ENCODE measurements around the gene PTPDC1.

Gene PTPDC1, protein sequence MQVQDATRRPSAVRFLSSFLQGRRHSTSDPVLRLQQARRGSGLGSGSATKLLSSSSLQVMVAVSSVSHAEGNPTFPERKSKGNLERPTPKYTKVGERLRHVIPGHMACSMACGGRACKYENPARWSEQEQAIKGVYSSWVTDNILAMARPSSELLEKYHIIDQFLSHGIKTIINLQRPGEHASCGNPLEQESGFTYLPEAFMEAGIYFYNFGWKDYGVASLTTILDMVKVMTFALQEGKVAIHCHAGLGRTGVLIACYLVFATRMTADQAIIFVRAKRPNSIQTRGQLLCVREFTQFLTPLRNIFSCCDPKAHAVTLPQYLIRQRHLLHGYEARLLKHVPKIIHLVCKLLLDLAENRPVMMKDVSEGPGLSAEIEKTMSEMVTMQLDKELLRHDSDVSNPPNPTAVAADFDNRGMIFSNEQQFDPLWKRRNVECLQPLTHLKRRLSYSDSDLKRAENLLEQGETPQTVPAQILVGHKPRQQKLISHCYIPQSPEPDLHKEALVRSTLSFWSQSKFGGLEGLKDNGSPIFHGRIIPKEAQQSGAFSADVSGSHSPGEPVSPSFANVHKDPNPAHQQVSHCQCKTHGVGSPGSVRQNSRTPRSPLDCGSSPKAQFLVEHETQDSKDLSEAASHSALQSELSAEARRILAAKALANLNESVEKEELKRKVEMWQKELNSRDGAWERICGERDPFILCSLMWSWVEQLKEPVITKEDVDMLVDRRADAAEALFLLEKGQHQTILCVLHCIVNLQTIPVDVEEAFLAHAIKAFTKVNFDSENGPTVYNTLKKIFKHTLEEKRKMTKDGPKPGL

GRCh38 chr9:94084314-94084713 lies at the start of gene PTPDC1:
Gene PTPDC1, plus strand, starts transcription at chr9:94084464. Its CDS starts 67 bp downstream, at chr9:94084531.
- no peak for DNase-seq (ENCODE audit: low spot score)

- DNase-seq (ENCODE audit: low spot score): no peak
Observed at GRCh38 chr9:94034511-94034910, 49.8 kb upstream of the PTPDC1 start.

DNA sequence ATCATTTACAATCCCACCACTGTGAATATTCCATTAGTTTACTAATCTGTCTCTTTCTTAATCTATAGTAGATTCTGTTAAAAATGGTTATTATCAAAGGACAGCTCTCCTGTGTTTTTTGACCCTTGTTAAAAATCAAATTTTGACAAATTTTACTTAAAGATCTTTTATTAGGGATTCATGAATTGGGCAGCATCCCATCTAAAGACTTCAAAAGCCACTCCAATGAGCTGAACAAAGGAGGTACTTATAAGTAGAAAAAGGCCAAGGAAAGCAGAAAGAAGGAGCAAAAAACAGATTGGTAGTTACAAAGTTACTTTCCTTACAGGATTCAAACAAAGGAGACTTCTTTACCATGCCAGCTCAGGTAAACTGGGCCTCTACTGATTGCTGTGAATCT lies 44.5 kb upstream of the PTPDC1 start:
- DNase-seq (ENCODE audit: low spot score): no peak

GRCh38 chr9:94042516-94043360 lies 41.5 kb upstream of the PTPDC1 start:
- no peak for DNase-seq (ENCODE audit: low spot score)

DNA sequence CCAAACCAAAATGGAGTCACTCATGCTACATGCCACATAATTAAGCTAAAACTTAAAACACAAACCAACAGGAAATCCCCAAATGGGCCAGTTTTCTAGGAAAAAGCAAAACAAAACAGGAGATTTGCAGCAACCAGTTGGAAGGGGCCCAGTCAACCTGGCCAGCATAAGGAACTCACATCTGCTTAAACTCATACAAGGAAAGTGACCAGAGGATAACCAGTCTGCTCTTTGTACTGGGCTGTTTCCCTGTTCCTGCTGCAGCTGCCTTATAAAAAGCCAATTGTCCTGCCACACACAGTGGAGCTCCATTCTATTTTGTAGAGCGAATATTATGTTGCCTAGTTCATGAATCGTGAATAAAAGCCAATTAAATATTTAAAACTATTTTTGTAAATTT lies 29.5 kb upstream of the PTPDC1 start:
- no peak for DNase-seq (ENCODE audit: low spot score)

- no peak for DNase-seq (ENCODE audit: low spot score)
Observed at GRCh38 chr9:94056442-94056974, 27.8 kb upstream of the PTPDC1 start.

- no peak for DNase-seq (ENCODE audit: low spot score)
Observed at GRCh38 chr9:94057918-94058317, 26.3 kb upstream of the PTPDC1 start.

DNA sequence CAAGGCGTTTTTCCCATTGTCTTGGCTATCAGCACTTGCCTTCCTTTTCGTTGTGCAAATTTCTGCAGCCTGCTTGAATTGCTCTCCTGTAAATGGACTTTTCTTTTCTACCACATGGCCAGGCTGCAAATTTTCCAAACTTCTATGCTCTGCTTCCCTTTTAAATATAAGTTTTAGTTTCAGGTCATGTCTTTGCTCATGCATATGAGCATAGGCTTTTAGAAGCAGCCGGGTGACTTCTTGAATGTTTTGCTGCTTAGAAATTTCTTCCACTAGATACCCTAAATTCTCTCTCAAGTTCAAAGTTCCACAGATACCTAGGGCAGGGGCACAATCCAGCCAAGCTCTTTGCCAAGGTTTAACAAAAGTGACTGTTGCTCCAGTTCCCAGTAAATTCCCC lies 22.4 kb upstream of the PTPDC1 start:
- no peak for DNase-seq (ENCODE audit: low spot score)

- peak; percentile 39 for DNase-seq (ENCODE audit: low spot score)
Observed at GRCh38 chr9:94065535-94065961, 18.7 kb upstream of the PTPDC1 start.

DNA sequence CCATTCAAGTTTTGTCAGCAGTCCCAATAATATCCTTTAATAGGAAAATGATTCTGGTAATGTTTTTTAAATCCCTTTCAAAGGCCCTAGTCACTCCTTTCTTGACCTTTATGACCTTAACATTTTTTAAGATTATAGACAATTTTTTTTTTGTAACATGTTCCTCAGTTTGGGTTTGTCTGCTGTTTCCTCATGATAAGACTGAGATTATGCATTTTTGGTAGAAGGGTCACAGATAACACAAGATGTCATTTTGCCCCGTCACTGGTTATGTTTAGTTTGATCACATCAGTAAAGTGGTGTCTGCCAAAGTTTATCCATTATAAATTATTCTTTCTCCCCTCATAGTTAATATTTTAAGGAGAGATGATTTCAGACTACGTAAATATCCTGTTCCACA lies 16.0 kb upstream of the PTPDC1 start:
- DNase-seq (ENCODE audit: low spot score): no peak

DNA sequence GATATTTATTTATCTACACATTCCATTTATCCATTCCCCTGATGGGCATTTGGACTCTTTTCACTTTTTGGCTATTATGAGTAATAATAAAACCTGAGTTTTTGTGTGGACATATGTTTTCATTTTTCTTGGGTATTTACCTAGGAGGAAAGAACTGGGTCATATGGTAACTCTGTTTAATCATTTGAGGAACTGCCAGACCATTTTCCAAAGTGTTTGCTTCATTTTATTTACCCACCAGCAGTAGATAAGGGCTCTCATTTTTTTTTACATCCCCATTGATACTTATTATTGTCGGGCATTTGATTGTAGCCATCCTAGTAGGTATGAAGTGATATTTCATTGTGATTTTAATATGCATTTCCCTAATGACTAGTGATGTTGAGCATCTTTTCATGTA lies 7.7 kb upstream of the PTPDC1 start:
- no peak for DNase-seq (ENCODE audit: low spot score)

GRCh38 chr9:94078086-94078485 lies 6.2 kb upstream of the PTPDC1 start:
- DNase-seq (ENCODE audit: low spot score): no peak

GRCh38 chr9:94079236-94079635 lies 5.0 kb upstream of the PTPDC1 start:
- DNase-seq (ENCODE audit: low spot score): no peak

- DNase-seq (ENCODE audit: low spot score): no peak
Observed at GRCh38 chr9:94080249-94080648, 4.0 kb upstream of the PTPDC1 start.

- no peak for DNase-seq (ENCODE audit: low spot score)
Observed at GRCh38 chr9:94081435-94081834, 2.8 kb upstream of the PTPDC1 start.

DNA sequence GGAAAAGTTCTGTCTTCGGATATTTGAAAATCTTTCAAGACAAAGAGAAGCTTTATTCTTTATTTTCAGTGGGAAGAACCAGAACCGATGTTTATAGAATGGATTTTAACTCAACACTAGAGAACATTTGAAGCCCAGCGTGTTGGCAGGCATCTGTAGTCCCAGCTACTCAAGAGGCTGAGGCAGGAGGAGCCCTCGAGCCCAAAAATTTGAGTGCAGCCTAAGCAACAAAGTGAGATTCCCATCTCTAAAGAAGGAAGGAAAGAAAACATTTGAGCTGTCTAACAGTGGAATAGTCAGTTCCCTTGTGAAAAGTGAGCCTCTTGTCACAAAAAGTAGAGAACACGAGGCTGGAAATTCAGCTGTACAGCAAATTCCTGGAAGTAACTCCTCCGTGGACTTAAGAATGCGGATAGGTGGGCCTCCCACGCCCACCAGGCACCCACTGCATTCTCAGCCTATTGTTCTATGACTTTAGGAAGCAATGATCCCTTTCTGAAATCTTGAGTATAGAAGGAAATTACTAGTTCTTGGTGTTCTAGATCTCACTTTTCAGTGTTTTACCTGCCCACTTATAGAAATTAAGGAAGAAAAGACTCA lies 2.3 kb upstream of the PTPDC1 start:
- DNase-seq (ENCODE audit: low spot score): no peak

DNA sequence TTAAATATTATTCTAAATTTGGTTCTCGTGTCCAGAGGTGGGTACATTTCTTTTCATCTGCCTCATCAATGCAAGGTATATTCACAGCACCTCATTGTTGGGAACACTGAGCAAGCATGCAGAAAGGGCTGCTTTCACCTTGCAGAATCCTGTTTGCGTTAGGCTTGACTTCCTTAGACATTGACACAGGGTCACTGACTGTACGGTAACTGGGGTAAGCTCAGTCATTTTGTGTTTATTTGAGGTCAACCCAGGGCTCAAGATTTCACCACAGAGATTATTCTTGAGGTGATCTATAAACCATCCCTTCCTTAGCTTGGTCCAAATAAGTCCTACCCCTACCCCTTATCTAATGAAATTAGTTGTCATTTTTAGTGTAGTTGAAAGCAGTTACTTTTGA lies 1.7 kb upstream of the PTPDC1 start:
- no peak for DNase-seq (ENCODE audit: low spot score)

- no peak for DNase-seq (ENCODE audit: low spot score)
Observed at GRCh38 chr9:94082956-94083355, 1.3 kb upstream of the PTPDC1 start.

DNA sequence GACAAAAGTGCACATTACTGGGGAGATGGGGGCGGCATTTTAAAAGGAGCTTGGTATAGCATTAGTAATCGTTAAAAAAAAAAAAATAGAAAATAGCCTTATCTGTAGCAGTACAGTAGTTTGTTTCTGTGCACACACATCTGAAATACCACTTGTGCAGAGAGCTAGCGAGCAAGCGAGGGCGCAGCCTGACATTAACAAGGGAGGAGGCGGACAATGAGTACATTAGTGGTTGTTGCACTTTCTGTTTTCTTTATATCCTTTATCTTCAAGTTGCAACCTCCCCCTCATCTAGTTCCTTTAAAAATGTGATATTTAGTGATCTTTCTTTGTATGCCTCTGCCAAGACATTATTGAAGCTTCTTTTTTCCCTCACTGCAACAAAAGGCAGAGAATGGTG lies 880 bp upstream of the PTPDC1 start:
- no peak for DNase-seq (ENCODE audit: low spot score)

DNA sequence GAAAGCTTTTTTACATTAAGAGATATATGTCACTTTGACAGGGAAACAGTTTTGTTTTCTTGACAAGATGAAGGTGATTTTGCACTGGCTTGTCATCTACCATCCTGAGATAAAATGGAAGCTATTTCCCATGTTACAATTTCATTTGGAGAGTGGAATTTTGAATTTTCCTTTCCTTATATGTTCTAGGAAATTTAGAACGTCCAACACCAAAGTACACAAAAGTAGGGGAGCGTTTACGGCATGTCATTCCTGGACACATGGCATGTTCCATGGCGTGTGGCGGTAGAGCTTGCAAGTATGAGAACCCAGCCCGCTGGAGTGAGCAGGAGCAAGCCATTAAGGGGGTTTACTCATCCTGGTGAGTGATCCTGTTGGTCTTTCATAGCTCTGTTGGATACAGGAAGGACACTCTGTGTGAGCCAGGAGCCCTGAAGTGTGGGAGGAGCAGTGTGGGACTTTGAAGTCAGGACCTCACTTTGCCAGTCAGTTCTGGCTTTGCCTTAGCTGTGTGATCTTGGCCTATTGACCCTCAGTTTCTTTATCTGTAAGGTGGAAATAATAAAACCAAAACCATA lies 887 bp downstream of the PTPDC1 start:
- DNase-seq (ENCODE audit: low spot score): no peak
